ENCODE measurements around the gene CCDC12. TPM values are rescaled to one million over a fixed set of nuclear protein-coding genes. Genes with fewer than 3 reads are reported as not detected.
A peak's percentile ranks its signal among the peaks of the same experiment; 100 is the strongest.

The CCDC12 gene
- polyA plus RNA-seq, 1 of the 3 experiments (the other 2 are of a cell fraction), result 105 TPM

GRCh38 chr3:47018269-47018611 lies 41.7 kb upstream of the CCDC12 start:
- Histone ChIP-seq H3K27ac (ENCODE audit: low read depth in 2 of 2, low read length in 1 of 2) (0 out of 4 replicates have a peak overlapping the region, but pooled peaks of 1 of the 2 experiments have one; percentile 60), H3F3A (replicated peaks; ENCODE audit: insufficient read depth) (peaks cover 20% of the 10 kb centered on the region), H3K9me2 (no peaks in the 10 kb centered on the region), H3K9ac (no peak overlapping the region), H4K20me1 (ENCODE audit: insufficient read depth) (peaks cover 4% of the 10 kb centered on the region; the same call in 1 of the 2 replicates), H3K4me2 (no peak overlapping the region), H3K4me3 (ENCODE audit: low read depth in 2 of 2, low read length in 1 of 2) (no peak overlapping the region), H3K36me3 (replicated peaks in 1 of 2; ENCODE audit: control insufficient read depth in 1 of 2, insufficient read depth in 2 of 2, low read length in 1 of 2) (peaks cover 12 to 51% of the 10 kb centered on the region in 2 experiments), H3K79me2 (ENCODE audit: insufficient read depth) (peaks cover 35% of the 10 kb centered on the region; the same call in 1 of the 2 replicates), H3K4me1 (ENCODE audit: control insufficient read depth in 1 of 2, insufficient read depth in 2 of 2, low read depth in 1 of 2, low read length in 1 of 2) (peaks cover 0 to 15% of the 10 kb centered on the region in 2 experiments; a peak in 2 of 4 replicates), H3K9me3 (no peaks in the 10 kb centered on the region), H3K27me3 (ENCODE audit: insufficient read depth) (no peaks in the 10 kb centered on the region), H2AFZ (ENCODE audit: low read depth) (no peak overlapping the region)
- CTCF ChIA-PET, result no interaction called here
- TF ChIP-seq PBX3 (IDR thresholded peaks at IDR 0.05) (no peak), YY1 (IDR thresholded peaks at IDR 0.05; ENCODE audit: low read depth) (no peak)
- POLR2A ChIA-PET, result no interaction called here
- DNase-seq, result no peak

- Histone ChIP-seq H3K9me3 (no peaks in the 10 kb centered on the region), H3K4me2 (peak overlapping the region; percentile 45), H3K27me3 (ENCODE audit: insufficient read depth) (no peaks in the 10 kb centered on the region), H2AFZ (ENCODE audit: low read depth) (no peak overlapping the region), H3K9ac (no peak overlapping the region), H3F3A (replicated peaks; ENCODE audit: insufficient read depth) (peaks cover 20% of the 10 kb centered on the region), H4K20me1 (ENCODE audit: insufficient read depth) (peaks cover 4% of the 10 kb centered on the region; the same call in 1 of the 2 replicates), H3K27ac (ENCODE audit: low read depth in 2 of 2, low read length in 1 of 2) (peak overlapping the region in 1 of 2 experiments; percentile 60; a peak in 2 of 4 replicates), H3K36me3 (replicated peaks in 1 of 2; ENCODE audit: control insufficient read depth in 1 of 2, insufficient read depth in 2 of 2, low read length in 1 of 2) (peaks cover 12 to 51% of the 10 kb centered on the region in 2 experiments), H3K4me3 (ENCODE audit: low read depth in 2 of 2, low read length in 1 of 2) (no peak overlapping the region), H3K9me2 (no peaks in the 10 kb centered on the region), H3K79me2 (ENCODE audit: insufficient read depth) (peaks cover 30% of the 10 kb centered on the region; the same call in 1 of the 2 replicates), H3K4me1 (ENCODE audit: control insufficient read depth in 1 of 2, insufficient read depth in 2 of 2, low read depth in 1 of 2, low read length in 1 of 2) (peaks cover 0 to 15% of the 10 kb centered on the region in 2 experiments; a peak in 2 of 4 replicates)
- ChIA-PET POLR2A (no interaction called here), CTCF (no interaction called here)
- TF ChIP-seq GATA2 (CRISPR knock-in tag; IDR thresholded peaks at IDR 0.05) (no peak), NRF1 (IDR thresholded peaks at IDR 0.05; ENCODE audit: low read depth, low read length) (no peak), TCF12 (IDR thresholded peaks at IDR 0.05) (no peak), USF2 (IDR thresholded peaks at IDR 0.05; ENCODE audit: borderline replicate concordance, low read depth, low read length) (no peak), MXI1 (IDR thresholded peaks at IDR 0.05; ENCODE audit: low read depth, low read length) (no peak), CTCF (IDR thresholded peaks at IDR 0.05) (no peak), TAF1 (IDR thresholded peaks at IDR 0.05; ENCODE audit: borderline replicate concordance, low read depth, low read length) (no peak), FOSL2 (IDR thresholded peaks at IDR 0.05; ENCODE audit: borderline replicate concordance, low read depth) (no peak), RXRA (IDR thresholded peaks at IDR 0.05; ENCODE audit: borderline replicate concordance, low read depth) (no peak), REST (IDR thresholded peaks at IDR 0.05; ENCODE audit: low read depth, low read length) (no peak), ZBTB33 (IDR thresholded peaks at IDR 0.05; ENCODE audit: borderline replicate concordance, low read depth) (no peak), RCOR1 (IDR thresholded peaks at IDR 0.05; ENCODE audit: low read length) (no peak), YY1 (IDR thresholded peaks at IDR 0.05; ENCODE audit: low read depth) (no peak), MEF2A (IDR thresholded peaks at IDR 0.05; ENCODE audit: borderline replicate concordance, low read depth) (no peak)
- no peak for DNase-seq
- WGBS (ENCODE audit: low lambda C conversion rate), result 96% methylated on average over 6 of the region's 6 CpGs
Observed at GRCh38 chr3:47017504-47018268, 41.1 kb upstream of the CCDC12 start.

Data from SK-N-SH (cell line).